PC-3 (cell line): Measurements from ENCODE around the gene PVALB.

Experiments used
- CTCF ChIP-seq: fragments of 300-600 bp; sonication (generic); conservative IDR thresholded peaks from 2 replicates; pipeline ENCODE4 v1.5.1; 2017; ENCODE audit warnings: antibody characterized with exemption, low read depth, mild to moderate bottlenecking, low read length
- EZH2 ChIP-seq: fragments of 300-600 bp; sonication (generic); IDR thresholded peaks from one replicate; pipeline ENCODE4 v1.6.1; 2017; ENCODE audit warnings: antibody characterized with exemption, mild to moderate bottlenecking, low read length; ENCODE audit not compliant: unreplicated experiment
- EZH2phosphoT487 ChIP-seq: fragments of 300-600 bp; sonication (generic); IDR thresholded peaks from 2 replicates; pipeline ENCODE4 v1.6.1; 2018; ENCODE audit warnings: mild to moderate bottlenecking, antibody characterized with exemption, low read length, borderline replicate concordance

GRCh38 chr22:36811094-36811800 is 5.6 kb downstream of the PVALB start:
- no peak for TF ChIP-seq CTCF
- no peak for TF ChIP-seq EZH2
- no peak for TF ChIP-seq EZH2phosphoT487
